ENCODE results near the gene TRIM14.
A peak's percentile ranks its signal among the peaks of the same experiment; 100 is the strongest.
"Not testable (repeated sequence)": the region's sequence is repeated elsewhere in the genome, so short reads cannot be mapped to it uniquely, and the experiment has no call there.

Gene TRIM14

GRCh38 chr9:98105006-98105405 is 14.0 kb downstream of the TRIM14 start:
- Mint-ChIP-seq H3K27ac (peak overlapping the region; percentile 94), H3K4me1 (ENCODE audit: low read depth) (peaks cover 76% of the 10 kb centered on the region), H3K27me3 (ENCODE audit: low read depth) (no peaks in the 10 kb centered on the region), H3K4me3 (peak overlapping the region; percentile 14), H3K9me3 (no peaks in the 10 kb centered on the region), H3K36me3 (ENCODE audit: low read depth) (peaks cover 61% of the 10 kb centered on the region)

- no peaks in the 10 kb centered on the region for H3K27me3 Mint-ChIP-seq (ENCODE audit: low read depth)
- H3K4me3 Mint-ChIP-seq: peak overlapping the region; percentile 78
- peaks cover 75% of the 10 kb centered on the region for H3K4me1 Mint-ChIP-seq (ENCODE audit: low read depth)
- H3K9me3 Mint-ChIP-seq: no peaks in the 10 kb centered on the region
- peak overlapping the region; percentile 94 for H3K27ac Mint-ChIP-seq
- peaks cover 61% of the 10 kb centered on the region for H3K36me3 Mint-ChIP-seq (ENCODE audit: low read depth)
Observed at GRCh38 chr9:98104445-98104881, 14.6 kb downstream of the TRIM14 start.

GRCh38 chr9:98101868-98102273 is 17.2 kb downstream of the TRIM14 start:
- H3K27ac Mint-ChIP-seq: peak overlapping the region; percentile 93
- peaks cover 61% of the 10 kb centered on the region for H3K36me3 Mint-ChIP-seq (ENCODE audit: low read depth)
- H3K4me3 Mint-ChIP-seq: peak overlapping the region; percentile 74
- H3K27me3 Mint-ChIP-seq (ENCODE audit: low read depth): no peaks in the 10 kb centered on the region
- H3K9me3 Mint-ChIP-seq: no peaks in the 10 kb centered on the region
- H3K4me1 Mint-ChIP-seq (ENCODE audit: low read depth): peaks cover 67% of the 10 kb centered on the region

- Mint-ChIP-seq H3K27ac (peak overlapping the region; percentile 93), H3K9me3 (no peaks in the 10 kb centered on the region), H3K4me1 (ENCODE audit: low read depth) (peaks cover 69% of the 10 kb centered on the region), H3K4me3 (peak overlapping the region; percentile 74), H3K36me3 (ENCODE audit: low read depth) (peaks cover 61% of the 10 kb centered on the region), H3K27me3 (ENCODE audit: low read depth) (no peaks in the 10 kb centered on the region)
Observed at GRCh38 chr9:98101416-98101815, 17.6 kb downstream of the TRIM14 start.

- H3K27me3 Mint-ChIP-seq (ENCODE audit: low read depth): no peaks in the 10 kb centered on the region
Observed at GRCh38 chr9:98100456-98100855, 18.6 kb downstream of the TRIM14 start.

GRCh38 chr9:98099898-98100297 is 19.1 kb downstream of the TRIM14 start:
- H3K36me3 Mint-ChIP-seq (ENCODE audit: low read depth): peaks cover 57% of the 10 kb centered on the region
- no peaks in the 10 kb centered on the region for H3K9me3 Mint-ChIP-seq
- peaks cover 68% of the 10 kb centered on the region for H3K4me1 Mint-ChIP-seq (ENCODE audit: low read depth)
- peak overlapping the region; percentile 61 for H3K4me3 Mint-ChIP-seq
- H3K27me3 Mint-ChIP-seq (ENCODE audit: low read depth): no peaks in the 10 kb centered on the region
- H3K27ac Mint-ChIP-seq: peak overlapping the region; percentile 90

More at GRCh38 chr9:98100456-98100855, 18.6 kb downstream of the TRIM14 start:
- no peaks in the 10 kb centered on the region for H3K9me3 Mint-ChIP-seq
- no peak overlapping the region for H3K4me3 Mint-ChIP-seq
- peaks cover 68% of the 10 kb centered on the region for H3K4me1 Mint-ChIP-seq (ENCODE audit: low read depth)
- peaks cover 54% of the 10 kb centered on the region for H3K36me3 Mint-ChIP-seq (ENCODE audit: low read depth)
- peak overlapping the region; percentile 90 for H3K27ac Mint-ChIP-seq

- Mint-ChIP-seq H3K9me3 (no peaks in the 10 kb centered on the region), H3K27me3 (ENCODE audit: low read depth) (no peaks in the 10 kb centered on the region), H3K4me1 (ENCODE audit: low read depth) (peaks cover 65% of the 10 kb centered on the region), H3K27ac (peak overlapping the region; percentile 90), H3K4me3 (no peak overlapping the region), H3K36me3 (ENCODE audit: low read depth) (peaks cover 53% of the 10 kb centered on the region)
Observed at GRCh38 chr9:98099346-98099745, 19.7 kb downstream of the TRIM14 start.

- Mint-ChIP-seq H3K36me3 (ENCODE audit: low read depth) (peaks cover 55% of the 10 kb centered on the region), H3K27ac (peak overlapping the region; percentile 93), H3K4me3 (peak overlapping the region; percentile 58), H3K27me3 (ENCODE audit: low read depth) (no peaks in the 10 kb centered on the region), H3K4me1 (ENCODE audit: low read depth) (peaks cover 66% of the 10 kb centered on the region), H3K9me3 (no peaks in the 10 kb centered on the region)
Observed at GRCh38 chr9:98097836-98098235, 21.2 kb downstream of the TRIM14 start.

GRCh38 chr9:98096091-98096490 is 22.9 kb downstream of the TRIM14 start:
- Mint-ChIP-seq H3K9me3 (no peaks in the 10 kb centered on the region), H3K4me1 (ENCODE audit: low read depth) (peaks cover 61% of the 10 kb centered on the region), H3K27ac (peak overlapping the region; percentile 93), H3K4me3 (no peak overlapping the region), H3K36me3 (ENCODE audit: low read depth) (peaks cover 59% of the 10 kb centered on the region), H3K27me3 (ENCODE audit: low read depth) (no peaks in the 10 kb centered on the region)

GRCh38 chr9:98095401-98095800 is 23.6 kb downstream of the TRIM14 start:
- H3K27ac Mint-ChIP-seq: peak overlapping the region; percentile 69
- H3K4me3 Mint-ChIP-seq: no peak overlapping the region
- peaks cover 57% of the 10 kb centered on the region for H3K4me1 Mint-ChIP-seq (ENCODE audit: low read depth)
- no peaks in the 10 kb centered on the region for H3K9me3 Mint-ChIP-seq
- H3K36me3 Mint-ChIP-seq (ENCODE audit: low read depth): peaks cover 61% of the 10 kb centered on the region
- H3K27me3 Mint-ChIP-seq (ENCODE audit: low read depth): no peaks in the 10 kb centered on the region

- peaks cover 62% of the 10 kb centered on the region for H3K36me3 Mint-ChIP-seq (ENCODE audit: low read depth)
- no peak overlapping the region for H3K4me3 Mint-ChIP-seq
- no peak overlapping the region for H3K27ac Mint-ChIP-seq
- no peaks in the 10 kb centered on the region for H3K9me3 Mint-ChIP-seq
- H3K4me1 Mint-ChIP-seq (ENCODE audit: low read depth): peaks cover 55% of the 10 kb centered on the region
- no peaks in the 10 kb centered on the region for H3K27me3 Mint-ChIP-seq (ENCODE audit: low read depth)
Observed at GRCh38 chr9:98094851-98095250, 24.2 kb downstream of the TRIM14 start.

- Mint-ChIP-seq H3K36me3 (ENCODE audit: low read depth) (peaks cover 63% of the 10 kb centered on the region), H3K4me1 (ENCODE audit: low read depth) (peaks cover 57% of the 10 kb centered on the region), H3K27me3 (ENCODE audit: low read depth) (no peaks in the 10 kb centered on the region), H3K27ac (peak overlapping the region; percentile 77), H3K4me3 (no peak overlapping the region), H3K9me3 (no peaks in the 10 kb centered on the region)
Observed at GRCh38 chr9:98094316-98094715, 24.7 kb downstream of the TRIM14 start.

- peak overlapping the region; percentile 79 for H3K27ac Mint-ChIP-seq
- peaks cover 48% of the 10 kb centered on the region for H3K4me1 Mint-ChIP-seq (ENCODE audit: low read depth)
- H3K36me3 Mint-ChIP-seq (ENCODE audit: low read depth): peaks cover 54% of the 10 kb centered on the region
- no peaks in the 10 kb centered on the region for H3K9me3 Mint-ChIP-seq
- no peaks in the 10 kb centered on the region for H3K27me3 Mint-ChIP-seq (ENCODE audit: low read depth)
- H3K4me3 Mint-ChIP-seq: no peak overlapping the region
Observed at GRCh38 chr9:98092613-98092931, 26.4 kb downstream of the TRIM14 start.

GRCh38 chr9:98091735-98092612 is 27.0 kb downstream of the TRIM14 start:
- H3K27ac Mint-ChIP-seq: peak overlapping the region; percentile 70
- peaks cover 50% of the 10 kb centered on the region for H3K36me3 Mint-ChIP-seq (ENCODE audit: low read depth)
- H3K9me3 Mint-ChIP-seq: no peaks in the 10 kb centered on the region
- no peaks in the 10 kb centered on the region for H3K27me3 Mint-ChIP-seq (ENCODE audit: low read depth)
- H3K4me3 Mint-ChIP-seq: no peak overlapping the region
- H3K4me1 Mint-ChIP-seq (ENCODE audit: low read depth): peaks cover 42% of the 10 kb centered on the region

GRCh38 chr9:98090674-98091073 is 28.3 kb downstream of the TRIM14 start:
- H3K27me3 Mint-ChIP-seq (ENCODE audit: low read depth); H3K4me3 Mint-ChIP-seq; H3K9me3 Mint-ChIP-seq; H3K27ac Mint-ChIP-seq: not testable (repeated sequence)
- peaks cover 37% of the 10 kb centered on the region for H3K4me1 Mint-ChIP-seq (ENCODE audit: low read depth)
- peaks cover 53% of the 10 kb centered on the region for H3K36me3 Mint-ChIP-seq (ENCODE audit: low read depth)

All from T-helper 1 cell treated with Interleukin-12 subunit alpha and Interleukin-12 subunit beta and Interleukin-4 antibody, amounts not matched to agents 30 μg/mL and 1 μg/mL, for 36 hours (primary cell).